GM20000 (cell line): ENCODE data around the gene GSG1L.
"Not testable (repeated sequence)": the region's sequence is repeated elsewhere in the genome, so short reads cannot be mapped to it uniquely, and the experiment has no call there.

Source experiments
- DNase-seq: peaks from one replicate; pipeline ENCODE4 v3.0.0; 2012; ENCODE audit warnings: low spot score
- TF ChIP-seq, protein P1 (sequence below): IDR thresholded peaks from 2 replicates; pipeline ENCODE4 v1.5.1; 2012; ENCODE audit warnings: mild to moderate bottlenecking, control low read depth; ENCODE audit errors: extremely low read depth, missing control alignments

GSG1L gene

DNA sequence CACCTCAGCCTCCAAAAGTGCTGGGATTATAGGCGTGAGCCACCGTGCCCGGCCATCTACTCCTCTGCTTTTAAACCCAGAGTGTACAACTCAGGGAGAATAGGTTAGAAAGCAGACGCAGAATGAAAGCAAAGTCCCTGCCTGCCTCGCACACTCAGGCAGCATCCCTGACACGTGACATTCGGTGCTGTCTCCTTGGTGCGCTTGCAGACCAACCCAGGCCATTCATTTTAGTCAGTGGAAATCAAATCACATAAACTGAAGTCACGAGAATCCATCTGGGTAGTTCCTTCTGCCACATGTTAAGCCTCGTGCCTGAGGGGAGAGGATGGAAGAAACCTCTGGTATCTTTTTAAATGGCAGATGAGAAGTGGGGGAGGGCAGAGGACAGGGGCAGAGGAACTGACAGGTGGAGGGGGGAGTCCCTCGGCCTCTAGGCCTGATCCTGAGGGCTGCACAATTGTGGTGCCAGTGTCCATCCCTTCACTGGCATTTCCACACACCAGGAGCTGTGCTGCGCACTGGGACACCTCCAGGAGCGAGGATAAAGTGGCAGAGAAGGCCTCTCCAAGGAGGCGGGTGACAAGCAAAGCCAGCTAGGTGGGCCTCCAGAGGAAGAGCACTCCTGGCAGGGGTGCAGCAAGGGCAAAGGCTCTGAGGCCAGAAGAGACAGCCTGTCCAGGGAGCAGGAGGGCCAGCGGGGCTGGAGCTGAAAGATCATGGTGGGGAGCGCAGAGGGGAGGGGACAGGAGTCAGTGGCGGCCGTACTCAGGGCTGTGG, 317.2 kb downstream of the GSG1L start:
- no peak for DNase-seq
- TF ChIP-seq, protein P1, sequence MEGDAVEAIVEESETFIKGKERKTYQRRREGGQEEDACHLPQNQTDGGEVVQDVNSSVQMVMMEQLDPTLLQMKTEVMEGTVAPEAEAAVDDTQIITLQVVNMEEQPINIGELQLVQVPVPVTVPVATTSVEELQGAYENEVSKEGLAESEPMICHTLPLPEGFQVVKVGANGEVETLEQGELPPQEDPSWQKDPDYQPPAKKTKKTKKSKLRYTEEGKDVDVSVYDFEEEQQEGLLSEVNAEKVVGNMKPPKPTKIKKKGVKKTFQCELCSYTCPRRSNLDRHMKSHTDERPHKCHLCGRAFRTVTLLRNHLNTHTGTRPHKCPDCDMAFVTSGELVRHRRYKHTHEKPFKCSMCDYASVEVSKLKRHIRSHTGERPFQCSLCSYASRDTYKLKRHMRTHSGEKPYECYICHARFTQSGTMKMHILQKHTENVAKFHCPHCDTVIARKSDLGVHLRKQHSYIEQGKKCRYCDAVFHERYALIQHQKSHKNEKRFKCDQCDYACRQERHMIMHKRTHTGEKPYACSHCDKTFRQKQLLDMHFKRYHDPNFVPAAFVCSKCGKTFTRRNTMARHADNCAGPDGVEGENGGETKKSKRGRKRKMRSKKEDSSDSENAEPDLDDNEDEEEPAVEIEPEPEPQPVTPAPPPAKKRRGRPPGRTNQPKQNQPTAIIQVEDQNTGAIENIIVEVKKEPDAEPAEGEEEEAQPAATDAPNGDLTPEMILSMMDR, result no peak

DNA sequence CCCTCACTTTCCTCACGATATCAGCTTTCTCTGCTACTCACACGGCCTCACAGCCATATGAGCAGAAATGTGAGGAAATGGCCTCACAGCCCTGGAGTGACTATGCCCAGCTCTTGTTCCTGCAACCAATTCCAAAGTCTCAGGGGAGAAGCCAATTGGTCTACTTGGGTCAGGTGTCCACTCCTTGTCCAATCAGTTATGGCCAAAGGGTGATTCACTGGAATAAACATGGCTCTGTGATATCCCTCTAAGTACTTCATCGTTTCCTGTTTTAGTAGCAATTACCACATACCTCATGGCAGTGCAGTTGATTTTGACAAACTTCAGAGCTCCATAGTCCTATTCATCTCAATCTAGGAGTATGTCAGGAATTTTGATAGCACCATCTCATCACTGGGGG, 318.2 kb downstream of the GSG1L start:
- DNase-seq, result no peak
- TF ChIP-seq, protein P1, result no peak

DNA sequence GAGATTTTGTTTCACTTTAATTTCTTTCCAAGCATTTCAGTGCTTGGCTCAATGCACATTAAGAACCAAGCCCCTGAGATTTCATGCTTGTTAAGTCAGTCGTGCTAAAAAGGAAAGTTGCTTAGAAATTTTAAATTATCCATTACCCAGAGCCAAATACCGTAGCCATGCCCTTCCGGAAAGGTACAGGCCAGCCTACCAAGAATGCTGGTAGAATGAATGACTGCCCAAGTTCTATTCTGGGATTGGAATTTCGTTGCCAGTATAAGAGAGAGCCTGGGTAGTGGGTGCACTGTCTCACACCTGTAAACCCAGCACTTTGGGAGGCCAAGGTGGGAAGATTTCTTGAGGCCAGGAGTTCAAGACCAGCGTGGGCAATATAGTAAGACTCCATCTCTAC, 319.6 kb downstream of the GSG1L start:
- no peak for DNase-seq
- TF ChIP-seq, protein P1, result no peak

DNA sequence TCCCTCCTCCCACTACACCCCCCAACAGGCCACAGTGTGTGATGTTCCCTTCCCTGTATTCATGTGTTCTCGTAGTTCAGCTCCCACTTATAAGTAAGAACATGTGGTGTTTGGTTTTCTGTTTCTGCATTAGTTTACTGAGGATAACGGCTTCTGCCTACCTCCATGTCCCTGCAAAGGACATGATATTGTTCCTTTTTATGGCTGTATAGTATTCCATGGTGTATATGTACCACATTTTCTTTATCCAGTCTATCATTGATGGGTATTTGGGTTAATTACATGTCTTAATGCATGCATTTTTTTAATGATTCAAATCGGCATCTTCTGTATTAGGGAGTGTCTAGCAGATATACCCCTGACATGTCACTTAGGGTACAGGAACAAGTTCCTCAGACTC, 320.5 kb downstream of the GSG1L start:
- not testable (repeated sequence) for DNase-seq

DNA sequence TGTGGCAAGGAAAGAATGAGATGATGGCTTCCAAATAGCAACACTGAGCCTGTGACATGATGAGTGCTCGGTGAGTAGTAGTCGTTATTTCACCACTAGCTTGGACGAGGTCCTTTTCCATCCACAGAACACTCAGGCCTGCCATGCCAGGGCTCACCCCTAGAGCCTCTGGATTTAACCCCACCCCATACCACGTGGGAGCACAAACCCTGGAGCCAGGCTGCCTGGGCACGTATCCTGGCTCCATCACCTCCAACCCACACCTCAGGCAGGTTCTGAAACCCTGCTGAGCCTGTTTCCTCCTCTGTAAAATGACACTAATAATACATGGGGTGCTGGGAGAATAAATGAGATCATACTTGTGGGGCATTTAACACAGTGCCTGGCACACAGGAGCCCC, 321.2 kb downstream of the GSG1L start:
- TF ChIP-seq, protein P1, result no peak
- no peak for DNase-seq

DNA sequence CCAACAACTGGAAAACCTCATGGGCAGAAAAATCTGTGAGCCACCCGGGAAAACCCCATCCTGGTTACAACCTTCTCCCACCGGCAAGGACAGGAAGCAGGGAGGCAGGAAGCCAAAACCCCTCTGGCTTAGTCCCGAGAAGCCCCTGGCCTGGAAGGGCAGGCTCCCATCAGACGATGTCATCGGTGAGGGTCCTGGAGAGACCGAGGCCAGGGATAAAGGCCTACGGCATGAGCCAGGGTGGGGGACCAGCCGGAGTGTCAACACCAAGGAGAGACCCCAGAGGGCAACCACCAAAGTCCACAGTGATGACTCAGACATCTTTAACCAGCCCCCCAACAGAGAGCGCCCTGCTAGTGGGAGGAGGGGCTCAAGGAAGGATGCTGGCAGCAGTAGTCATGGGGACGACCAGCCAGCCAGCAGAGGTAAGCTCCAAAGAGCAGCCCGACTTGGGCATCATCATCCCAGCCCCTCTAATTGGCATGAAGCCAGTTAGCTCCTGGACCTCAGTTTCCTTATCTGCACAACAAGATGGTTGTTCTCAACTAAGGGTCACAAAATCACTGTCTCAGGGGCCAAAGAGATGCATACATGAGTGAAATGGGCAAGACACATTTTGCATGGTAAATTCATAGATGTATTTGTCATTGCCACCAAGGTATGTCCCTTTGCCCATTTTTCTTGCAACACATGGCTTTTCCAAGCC, 322.9 kb downstream of the GSG1L start:
- TF ChIP-seq, protein P1, result no peak
- no peak for DNase-seq

DNA sequence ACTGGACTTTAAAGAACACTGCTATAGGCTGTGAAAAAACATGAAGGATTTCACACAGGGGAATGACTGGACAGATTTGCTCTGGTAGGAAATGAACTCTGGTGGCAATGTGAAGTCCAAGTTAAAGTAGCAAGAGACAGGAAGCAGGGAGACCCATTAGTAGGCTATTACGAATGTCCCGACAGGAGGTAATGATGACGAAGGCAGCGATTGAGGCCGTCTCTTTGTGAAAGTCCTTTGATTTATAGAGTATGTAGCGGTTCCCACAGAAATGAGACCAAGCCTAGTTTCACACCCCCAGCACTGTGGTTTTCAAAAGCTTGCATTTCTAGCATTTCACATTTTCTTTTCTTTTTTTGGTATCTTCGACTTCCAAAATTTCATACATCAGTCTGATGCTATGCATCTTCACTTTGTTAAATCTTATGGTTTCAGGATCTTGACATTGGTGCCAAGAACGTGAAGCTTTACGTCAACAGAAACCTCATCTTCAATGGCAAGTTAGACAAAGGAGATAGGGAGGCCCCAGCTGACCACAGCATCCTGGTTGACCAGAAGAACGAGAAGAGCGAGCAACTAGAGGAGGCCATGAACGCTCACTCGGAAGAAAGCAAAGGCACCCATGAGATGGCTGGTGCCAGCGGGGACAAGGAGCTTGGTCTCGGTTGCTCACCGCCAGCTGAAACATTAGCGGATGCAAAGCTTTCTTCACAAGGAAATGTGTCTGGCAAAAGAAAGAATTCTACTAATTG, 323.7 kb downstream of the GSG1L start:
- DNase-seq, result no peak
- TF ChIP-seq, protein P1, result no peak
